A549 treated with ZK216348 at 1 μM for 4 hours (cell line): Measurements from ENCODE around the gene CHPF. TPM values are rescaled to one million over a fixed set of nuclear protein-coding genes. Genes with fewer than 3 reads are reported as not detected.

Experiments
- total RNA-seq: library from RNA; stranded (reverse); fragments of 200-300 nt; extraction: Qiagen RNA extraction; gene quantifications from 5 replicates; pipeline ENCODE4 v1.2.3, GENCODE V29; 2022; ENCODE audit warnings: low read depth

CHPF gene, protein sequence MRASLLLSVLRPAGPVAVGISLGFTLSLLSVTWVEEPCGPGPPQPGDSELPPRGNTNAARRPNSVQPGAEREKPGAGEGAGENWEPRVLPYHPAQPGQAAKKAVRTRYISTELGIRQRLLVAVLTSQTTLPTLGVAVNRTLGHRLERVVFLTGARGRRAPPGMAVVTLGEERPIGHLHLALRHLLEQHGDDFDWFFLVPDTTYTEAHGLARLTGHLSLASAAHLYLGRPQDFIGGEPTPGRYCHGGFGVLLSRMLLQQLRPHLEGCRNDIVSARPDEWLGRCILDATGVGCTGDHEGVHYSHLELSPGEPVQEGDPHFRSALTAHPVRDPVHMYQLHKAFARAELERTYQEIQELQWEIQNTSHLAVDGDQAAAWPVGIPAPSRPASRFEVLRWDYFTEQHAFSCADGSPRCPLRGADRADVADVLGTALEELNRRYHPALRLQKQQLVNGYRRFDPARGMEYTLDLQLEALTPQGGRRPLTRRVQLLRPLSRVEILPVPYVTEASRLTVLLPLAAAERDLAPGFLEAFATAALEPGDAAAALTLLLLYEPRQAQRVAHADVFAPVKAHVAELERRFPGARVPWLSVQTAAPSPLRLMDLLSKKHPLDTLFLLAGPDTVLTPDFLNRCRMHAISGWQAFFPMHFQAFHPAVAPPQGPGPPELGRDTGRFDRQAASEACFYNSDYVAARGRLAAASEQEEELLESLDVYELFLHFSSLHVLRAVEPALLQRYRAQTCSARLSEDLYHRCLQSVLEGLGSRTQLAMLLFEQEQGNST
- total RNA-seq = 12.5 to 32.0 TPM (median 29.8 TPM) in 5 replicates

GRCh38 chr2:219543596-219544358 lies at the start of gene CHPF, which contains the start of gene TMEM198:
CHPF (minus strand) TSS chr2:219543809; CDS start chr2:219543538, 271 bp downstream.
TMEM198 (plus strand) TSS chr2:219544028; CDS start chr2:219544728, 700 bp downstream.

GRCh38 chr2:219572237-219573001 lies 28.8 kb upstream of the CHPF start, which contains the start of gene INHA:
INHA (plus strand) TSS chr2:219572310; CDS start chr2:219572375, 65 bp downstream.

GRCh38 chr2:219571311-219572236 lies 28.0 kb upstream of the CHPF start, which contains the start of gene OBSL1:
OBSL1 (minus strand) TSS chr2:219571539; CDS start chr2:219571232, 307 bp downstream.

GRCh38 chr2:219514196-219514761 lies 29.3 kb downstream of the CHPF start, which contains the start of gene ASIC4:
ASIC4 (plus strand) TSS chr2:219514482; CDS start chr2:219514725, 243 bp downstream.

DNA sequence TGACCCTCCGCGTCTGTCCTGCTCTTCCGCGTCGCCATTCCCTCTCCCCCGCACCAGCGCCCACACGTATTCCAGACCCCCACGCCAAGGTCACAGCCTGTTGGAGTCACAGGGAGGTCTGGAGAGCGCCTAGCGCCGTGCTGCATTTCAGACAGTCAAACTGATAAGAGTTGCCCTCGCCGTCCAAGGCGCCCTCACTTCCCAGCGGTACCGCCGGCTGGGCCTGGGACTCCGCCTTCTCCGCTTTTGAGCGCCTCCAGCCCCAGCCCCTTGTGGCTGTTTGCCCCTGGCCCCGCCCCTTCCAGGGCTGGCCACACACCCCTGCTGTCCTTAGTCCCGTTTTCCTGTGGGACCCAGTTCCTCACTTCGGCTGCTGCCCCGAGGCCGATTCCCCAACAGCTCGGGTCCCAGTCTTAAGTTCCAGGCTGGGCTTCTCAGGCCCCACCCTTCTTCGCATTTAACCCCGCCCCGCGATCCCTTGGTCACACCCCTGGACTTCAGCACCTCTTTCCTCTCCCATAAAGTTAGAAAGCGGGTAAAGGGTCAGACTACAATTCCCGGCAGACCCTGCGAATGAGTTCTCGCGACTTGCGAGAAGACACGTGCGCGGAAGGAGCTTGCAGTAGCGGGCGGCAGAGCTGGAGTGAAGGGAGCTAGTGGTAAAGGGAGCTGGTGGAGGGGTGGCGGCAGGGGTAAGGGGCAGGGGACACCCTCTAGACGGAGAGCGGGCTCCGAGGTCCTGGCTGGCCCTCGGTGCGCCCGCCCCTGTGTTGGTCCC lies 45.1 kb downstream of the CHPF start, which contains the start of gene GMPPA:
GMPPA (plus strand) TSS at position 612 of the 778 bp plus-strand sequence. CDS start 1,085 bp downstream, outside the sequence.

Other genes with a start within 250 kb of the CHPF start
- gene PTPRN, start 234.4 kb downstream of the CHPF start, total RNA-seq = 1.1 to 1.8 TPM (median 1.4 TPM) in 5 replicates
- not detected in 5 replicates for gene RESP18, start 211.1 kb downstream of the CHPF start, total RNA-seq
- 51.7 to 64.3 TPM (median 58.3 TPM) in 5 replicates for gene DNPEP, start 155.9 kb downstream of the CHPF start, total RNA-seq
- 0.18 to 0.51 TPM (median 0.40 TPM) in 3 of 5 replicates, not detected in the others for gene DES, start 125.4 kb downstream of the CHPF start, total RNA-seq
- 5.1 to 10.4 TPM (median 6.9 TPM) in 5 replicates for gene SPEG, start 109.0 kb downstream of the CHPF start, total RNA-seq
- gene GMPPA, start 44.9 kb downstream of the CHPF start, total RNA-seq = 30.0 to 39.8 TPM (median 38.7 TPM) in 5 replicates
- gene ASIC4, start 29.3 kb downstream of the CHPF start, total RNA-seq = 0.08 to 0.17 TPM (median 0.09 TPM) in 4 of 5 replicates, not detected in the other
- gene TMEM198, start 219 bp upstream of the CHPF start, total RNA-seq = 0.71 to 1.6 TPM (median 1.2 TPM) in 5 replicates
- gene OBSL1, start 27.7 kb upstream of the CHPF start, total RNA-seq = 13.6 to 26.1 TPM (median 21.3 TPM) in 5 replicates
- 0.19 to 0.74 TPM (median 0.49 TPM) in 5 replicates for gene INHA, start 28.5 kb upstream of the CHPF start, total RNA-seq
- 9.4 to 21.0 TPM (median 17.7 TPM) in 5 replicates for gene STK11IP, start 54.0 kb upstream of the CHPF start, total RNA-seq
- 1.9 to 4.4 TPM (median 3.2 TPM) in 5 replicates for gene SLC4A3, start 83.8 kb upstream of the CHPF start, total RNA-seq